MCF 10A (cell line): ENCODE data around the gene SS18L1. TPM values are rescaled to one million over a fixed set of nuclear protein-coding genes. Genes with fewer than 3 reads are reported as not detected.
A peak's percentile ranks its signal among the peaks of the same experiment; 100 is the strongest.

Experiments used
- BruUV-seq: library from RNA; stranded (reverse); fragments of 400-500 nt; replicated peaks from 2 replicates; lab custom pipeline; 2021; lab: Mats Ljungman, UMichigan
- CTCF ChIA-PET: fragments of 300-600 bp; sonication (Branson Sonifier 250); formaldehyde crosslinking; extraction: SDS; loops from one replicate; lab custom pipeline; 2021; ENCODE audit warnings: antibody characterized with exemption, inconsistent platforms; lab: Yijun Ruan, JAX
- POLR2A ChIA-PET: fragments of 300-600, 350-650 bp; sonication (Branson Sonifier 250); formaldehyde crosslinking; extraction: SDS; loops from one replicate; lab custom pipeline; 2020; ENCODE audit warnings: antibody characterized with exemption, inconsistent platforms; lab: Yijun Ruan, JAX
- DNase-seq: peaks from one replicate; pipeline ENCODE4 v3.0.0-alpha.2; 2018; ENCODE audit not compliant: unreplicated experiment
- H3K27ac Mint-ChIP-seq: one replicate; pipeline ENCODE4 v1.8.0; 2022; ENCODE audit warnings: mild to moderate bottlenecking, low read depth, mixed read lengths; ENCODE audit not compliant: unreplicated experiment
- H3K27me3 Mint-ChIP-seq: one replicate; pipeline ENCODE4 v1.8.0; 2022; ENCODE audit warnings: mixed read lengths; ENCODE audit not compliant: insufficient read depth, unreplicated experiment
- H3K36me3 Mint-ChIP-seq: one replicate; pipeline ENCODE4 v1.8.0; 2022; ENCODE audit warnings: mild to moderate bottlenecking, moderate library complexity, mixed read lengths; ENCODE audit not compliant: insufficient read depth, unreplicated experiment
- H3K4me1 Mint-ChIP-seq: one replicate; pipeline ENCODE4 v1.8.0; 2022; ENCODE audit warnings: mixed read lengths; ENCODE audit not compliant: insufficient read depth, unreplicated experiment
- H3K4me3 Mint-ChIP-seq: one replicate; pipeline ENCODE4 v1.8.0; 2022; ENCODE audit warnings: mild to moderate bottlenecking, moderate library complexity, mixed read lengths; ENCODE audit not compliant: unreplicated experiment
- H3K9me3 Mint-ChIP-seq: one replicate; pipeline ENCODE4 v1.8.0; 2022; ENCODE audit warnings: mixed read lengths; ENCODE audit not compliant: unreplicated experiment
- intact Hi-C: fragments of 100-400 bp; cut with micrococcal nuclease; formaldehyde crosslinking; loops from 2 replicates; pipeline ENCODE4 v1.14.1; 2022
- total RNA-seq: library from RNA; stranded (reverse); gene quantifications from 2 replicates; pipeline ENCODE4 v1.2.3, GENCODE V29; 2022
- TF ChIP-seq, protein P1 (sequence below): fragments of 200-600 bp; IDR thresholded peaks from one replicate; pipeline ENCODE4 v1.8.0; 2022; ENCODE audit warnings: antibody characterized with exemption, mild to moderate bottlenecking; ENCODE audit not compliant: unreplicated experiment

SS18L1 gene
- total RNA-seq, 1 experiment from 2014 or later, result 16.1 TPM

DNA sequence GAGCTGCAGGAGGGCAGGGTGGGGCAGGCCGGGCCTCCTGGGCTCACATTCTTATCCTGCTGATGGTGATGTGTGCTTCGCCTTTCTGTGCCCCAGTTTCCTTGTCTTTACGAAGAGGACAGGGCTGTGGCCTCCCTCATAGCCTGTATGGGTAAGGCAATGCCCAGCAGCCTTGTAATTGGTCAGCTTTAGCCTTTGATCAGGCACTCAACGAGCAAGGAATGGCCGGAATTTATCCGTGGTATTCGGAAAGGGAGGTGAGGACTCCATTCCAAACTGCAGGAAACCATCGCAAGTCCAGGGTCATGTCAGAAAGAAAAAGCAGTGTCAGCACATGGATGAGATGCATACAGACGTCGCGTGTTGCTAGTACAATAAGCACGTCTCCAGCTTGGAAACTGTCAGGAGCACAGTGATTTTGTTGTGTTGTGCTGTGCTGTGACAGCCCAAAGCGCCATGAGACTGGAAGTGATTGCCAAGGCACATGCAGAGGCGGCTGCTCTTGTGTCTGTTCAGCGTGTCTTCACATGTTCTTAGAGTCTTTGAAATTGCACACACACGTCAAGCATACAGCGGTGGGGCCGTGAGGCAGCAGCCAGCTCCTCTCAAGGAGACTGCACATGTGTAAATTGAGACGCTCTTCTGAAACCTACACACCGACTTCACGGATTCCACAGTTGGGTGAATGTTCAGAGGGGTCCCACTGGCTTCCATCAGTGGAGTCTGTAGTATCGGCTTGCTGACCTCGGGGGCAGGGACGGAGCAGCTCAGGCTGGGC is 6.2 kb downstream of the SS18L1 start:
- CTCF ChIA-PET, result interaction anchor here (0.5 to 0.6 kb wide), 2 partner anchors 11 to 20 kb away, joined by 3 read pairs; no protein-coding TSS in a partner anchor

DNA sequence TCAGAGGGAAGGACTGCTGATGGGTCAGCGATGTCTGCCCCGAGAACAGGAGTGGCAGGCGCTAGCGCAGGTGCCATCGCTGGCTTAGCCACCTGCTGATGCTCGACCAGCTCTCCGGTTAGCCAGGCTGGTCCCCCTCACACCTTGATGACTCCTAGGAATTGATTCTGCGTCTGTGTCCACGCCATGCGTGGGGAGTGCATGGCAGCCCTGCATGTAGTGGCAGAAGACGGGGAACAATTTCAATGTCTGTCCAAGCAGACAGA is 6.7 kb downstream of the SS18L1 start:
- intact Hi-C loops, result no loop called here
- H3K27me3 Mint-ChIP-seq, result no peaks in the 10 kb centered on the region
- no peak for DNase-seq
- peaks cover 30% of the 10 kb centered on the region for H3K4me1 Mint-ChIP-seq
- ChIA-PET POLR2A (interaction anchor here (0.5 to 1.9 kb wide), 7 partner anchors 8 to 471 kb away, joined by 3 to 6 read pairs (median 4); partner anchors contain the start of gene LSM14B), CTCF (no interaction called here)
- no peaks in the 10 kb centered on the region for H3K9me3 Mint-ChIP-seq
- H3K4me3 Mint-ChIP-seq, result peak overlapping the region; percentile 23
- peaks cover 36% of the 10 kb centered on the region for H3K36me3 Mint-ChIP-seq
- no peak overlapping the region for H3K27ac Mint-ChIP-seq
- TF ChIP-seq, protein P1, sequence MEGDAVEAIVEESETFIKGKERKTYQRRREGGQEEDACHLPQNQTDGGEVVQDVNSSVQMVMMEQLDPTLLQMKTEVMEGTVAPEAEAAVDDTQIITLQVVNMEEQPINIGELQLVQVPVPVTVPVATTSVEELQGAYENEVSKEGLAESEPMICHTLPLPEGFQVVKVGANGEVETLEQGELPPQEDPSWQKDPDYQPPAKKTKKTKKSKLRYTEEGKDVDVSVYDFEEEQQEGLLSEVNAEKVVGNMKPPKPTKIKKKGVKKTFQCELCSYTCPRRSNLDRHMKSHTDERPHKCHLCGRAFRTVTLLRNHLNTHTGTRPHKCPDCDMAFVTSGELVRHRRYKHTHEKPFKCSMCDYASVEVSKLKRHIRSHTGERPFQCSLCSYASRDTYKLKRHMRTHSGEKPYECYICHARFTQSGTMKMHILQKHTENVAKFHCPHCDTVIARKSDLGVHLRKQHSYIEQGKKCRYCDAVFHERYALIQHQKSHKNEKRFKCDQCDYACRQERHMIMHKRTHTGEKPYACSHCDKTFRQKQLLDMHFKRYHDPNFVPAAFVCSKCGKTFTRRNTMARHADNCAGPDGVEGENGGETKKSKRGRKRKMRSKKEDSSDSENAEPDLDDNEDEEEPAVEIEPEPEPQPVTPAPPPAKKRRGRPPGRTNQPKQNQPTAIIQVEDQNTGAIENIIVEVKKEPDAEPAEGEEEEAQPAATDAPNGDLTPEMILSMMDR, result no peak
- BruUV-seq, result no TSS peak

More for the DNA sequence above, 6.2 kb downstream of the SS18L1 start:
- peak overlapping the region; percentile 23 for H3K4me3 Mint-ChIP-seq
- H3K27me3 Mint-ChIP-seq, result no peaks in the 10 kb centered on the region
- BruUV-seq, result no TSS peak
- peak; percentile 40 for DNase-seq
- peaks cover 30% of the 10 kb centered on the region for H3K4me1 Mint-ChIP-seq
- H3K36me3 Mint-ChIP-seq, result peaks cover 35% of the 10 kb centered on the region
- no peaks in the 10 kb centered on the region for H3K9me3 Mint-ChIP-seq
- peak overlapping the region; percentile 59 for H3K27ac Mint-ChIP-seq
- intact Hi-C loops, result no loop called here
- TF ChIP-seq, protein P1, result no peak
- POLR2A ChIA-PET, result interaction anchor here (0.5 to 1.9 kb wide), 10 partner anchors 8 to 659 kb away, joined by 3 to 6 read pairs (median 4); partner anchors contain the start of gene LSM14B

DNA sequence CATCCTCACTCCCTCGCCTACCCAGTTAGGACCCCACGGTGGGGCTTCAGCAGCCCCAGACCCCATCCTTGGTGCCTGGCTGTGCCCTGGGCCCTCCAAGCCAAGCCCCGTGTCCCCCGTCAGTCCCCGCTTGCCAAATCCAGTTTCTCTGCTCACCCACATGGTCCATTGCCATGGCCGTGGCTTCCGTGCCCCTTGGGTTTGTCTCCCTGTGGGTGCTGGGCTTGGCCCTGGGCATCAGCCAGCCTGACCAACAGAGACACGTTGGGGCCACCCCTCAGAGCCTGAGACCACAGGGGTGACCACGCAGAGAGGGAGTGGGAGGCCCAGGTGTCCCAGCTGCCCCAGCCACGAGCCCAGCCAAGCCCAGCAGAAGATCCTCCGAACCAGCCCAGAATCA is 7.7 kb downstream of the SS18L1 start:
- no peak for DNase-seq
- Mint-ChIP-seq H3K4me3 (no peak overlapping the region), H3K27me3 (no peaks in the 10 kb centered on the region), H3K9me3 (no peaks in the 10 kb centered on the region), H3K27ac (no peak overlapping the region), H3K36me3 (peaks cover 39% of the 10 kb centered on the region), H3K4me1 (peaks cover 32% of the 10 kb centered on the region)
- ChIA-PET POLR2A (interaction anchor here (1.5 to 1.9 kb wide), 2 partner anchors 8 to 9 kb away, joined by 3 to 6 read pairs; no protein-coding TSS in a partner anchor), CTCF (interaction anchor here (0.6 kb wide), 1 partner anchor 103 kb away, joined by 5 read pairs; no protein-coding TSS in a partner anchor)
- no TSS peak for BruUV-seq
- intact Hi-C loops, result no loop called here
- TF ChIP-seq, protein P1, result no peak

DNA sequence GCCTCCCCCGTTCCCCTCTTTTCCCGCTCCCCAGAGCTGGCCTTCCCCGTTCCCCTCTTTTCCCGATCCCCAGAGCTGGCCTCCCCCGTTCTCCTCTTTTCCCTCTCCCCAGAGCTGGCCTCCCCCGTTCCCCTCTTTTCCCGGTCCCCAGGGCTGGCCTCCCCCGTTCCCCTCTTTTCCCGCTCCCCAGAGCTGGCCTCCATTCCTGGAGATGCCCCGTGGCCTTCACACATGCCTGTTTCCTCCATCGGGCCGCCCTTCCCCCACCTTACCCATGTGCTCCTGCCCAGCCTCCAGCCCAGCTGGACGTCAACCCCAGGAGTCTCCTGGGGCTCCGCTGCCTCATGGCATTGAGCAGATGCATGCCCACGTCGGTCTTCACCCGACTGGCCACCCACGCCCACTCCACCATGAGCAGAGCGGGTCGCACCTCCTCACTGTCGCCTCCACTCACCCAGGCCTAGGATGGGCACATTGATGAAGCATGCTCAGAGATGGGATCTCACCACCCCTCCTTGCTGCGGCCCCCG is 8.3 kb downstream of the SS18L1 start:
- Mint-ChIP-seq H3K9me3 (no peaks in the 10 kb centered on the region), H3K4me3 (no peak overlapping the region), H3K36me3 (peaks cover 39% of the 10 kb centered on the region), H3K27ac (no peak overlapping the region), H3K27me3 (no peaks in the 10 kb centered on the region), H3K4me1 (peaks cover 32% of the 10 kb centered on the region)
- intact Hi-C loops, result no loop called here
- no peak for DNase-seq
- POLR2A ChIA-PET, result interaction anchor here (1.3 kb wide), 1 partner anchor 8 kb away, joined by 4 read pairs; no protein-coding TSS in a partner anchor
- TF ChIP-seq, protein P1, result no peak
- CTCF ChIA-PET, result interaction anchor here (0.6 kb wide), 1 partner anchor 104 kb away, joined by 5 read pairs; no protein-coding TSS in a partner anchor
- BruUV-seq, result no TSS peak
